ENCODE data around the gene GCN1. TPM values are rescaled to one million over a fixed set of nuclear protein-coding genes. Genes with fewer than 3 reads are reported as not detected.

GCN1 gene
- total RNA-seq, 1 donor from 2014 or later, result 123 TPM

- Histone ChIP-seq H3K4me2 (ENCODE audit: low read length) (no peak overlapping the region), H3K4me1 (ENCODE audit: insufficient read depth, low read length) (no peaks in the 10 kb centered on the region), H3K36me3 (ENCODE audit: insufficient read depth, low read length) (peaks cover 64% of the 10 kb centered on the region), H3K9ac (ENCODE audit: low read length) (no peak overlapping the region), H3K79me2 (ENCODE audit: insufficient read depth, low read length) (peaks cover 30% of the 10 kb centered on the region), H4K20me1 (ENCODE audit: insufficient read depth, low read length) (peaks cover 52% of the 10 kb centered on the region), H2AFZ (ENCODE audit: low read depth, low read length) (no peak overlapping the region), H3K9me3 (ENCODE audit: insufficient read depth, low read depth, low read length) (no peaks in the 10 kb centered on the region), H3K27me3 (ENCODE audit: insufficient read depth, low read length) (no peaks in the 10 kb centered on the region), H3K4me3 (ENCODE audit: insufficient read depth, low read depth, low read length) (no peak overlapping the region), H3K27ac (ENCODE audit: low read depth, low read length) (no peak overlapping the region)
- Mint-ChIP-seq H3K27me3 (ENCODE audit: low read depth, unreplicated experiment) (no peaks in the 10 kb centered on the region), H3K9me3 (ENCODE audit: unreplicated experiment) (no peaks in the 10 kb centered on the region), H3K27ac (ENCODE audit: unreplicated experiment) (no peak overlapping the region), H3K4me1 (ENCODE audit: low read depth, unreplicated experiment) (no peaks in the 10 kb centered on the region), H3K36me3 (ENCODE audit: low read depth, unreplicated experiment) (peaks cover 36% of the 10 kb centered on the region), H3K4me3 (ENCODE audit: unreplicated experiment) (no peak overlapping the region)
- no peak for DNase-seq (ENCODE audit: low read depth)
- TF ChIP-seq CTCF (IDR thresholded peaks at IDR 0.05; ENCODE audit: insufficient read depth, low read depth, low read length) (no peak), EZH2 (IDR thresholded peaks at IDR 0.05; ENCODE audit: insufficient read depth, low read length) (no peak)
- FAIRE-seq, result no peak
Observed at GRCh38 chr12:120175537-120175936, 19.0 kb downstream of the GCN1 start.

- no peak for DNase-seq (ENCODE audit: low read depth)
- Mint-ChIP-seq H3K4me1 (ENCODE audit: low read depth, unreplicated experiment) (no peaks in the 10 kb centered on the region), H3K27me3 (ENCODE audit: low read depth, unreplicated experiment) (no peaks in the 10 kb centered on the region), H3K36me3 (ENCODE audit: low read depth, unreplicated experiment) (peaks cover 38% of the 10 kb centered on the region), H3K9me3 (ENCODE audit: unreplicated experiment) (no peaks in the 10 kb centered on the region), H3K27ac (ENCODE audit: unreplicated experiment) (no peak overlapping the region), H3K4me3 (ENCODE audit: unreplicated experiment) (no peak overlapping the region)
- H3K4me3 ChIP-seq (ENCODE audit: insufficient read depth, low read depth, low read length), result no peak overlapping the region
- no peaks in the 10 kb centered on the region for H3K27me3 ChIP-seq (ENCODE audit: insufficient read depth, low read length)
- no peak overlapping the region for H3K4me2 ChIP-seq (ENCODE audit: low read length)
- H3K27ac ChIP-seq (ENCODE audit: low read depth, low read length), result no peak overlapping the region
- no peaks in the 10 kb centered on the region for H3K4me1 ChIP-seq (ENCODE audit: insufficient read depth, low read length)
- TF ChIP-seq EZH2 (IDR thresholded peaks at IDR 0.05; ENCODE audit: insufficient read depth, low read length) (no peak), CTCF (IDR thresholded peaks at IDR 0.05; ENCODE audit: insufficient read depth, low read depth, low read length) (no peak)
- peaks cover 50% of the 10 kb centered on the region for H4K20me1 ChIP-seq (ENCODE audit: insufficient read depth, low read length)
- H3K36me3 ChIP-seq (ENCODE audit: insufficient read depth, low read length), result peaks cover 69% of the 10 kb centered on the region
- no peak for FAIRE-seq
- H3K9me3 ChIP-seq (ENCODE audit: insufficient read depth, low read depth, low read length), result no peaks in the 10 kb centered on the region
- no peak overlapping the region for H3K9ac ChIP-seq (ENCODE audit: low read length)
- no peak overlapping the region for H2AFZ ChIP-seq (ENCODE audit: low read depth, low read length)
- H3K79me2 ChIP-seq (ENCODE audit: insufficient read depth, low read length), result peaks cover 28% of the 10 kb centered on the region
Observed at GRCh38 chr12:120175062-120175461, 19.5 kb downstream of the GCN1 start.

- Mint-ChIP-seq H3K4me1 (ENCODE audit: low read depth, unreplicated experiment) (no peaks in the 10 kb centered on the region), H3K36me3 (ENCODE audit: low read depth, unreplicated experiment) (peaks cover 27% of the 10 kb centered on the region), H3K9me3 (ENCODE audit: unreplicated experiment) (no peaks in the 10 kb centered on the region), H3K27me3 (ENCODE audit: low read depth, unreplicated experiment) (no peaks in the 10 kb centered on the region), H3K27ac (ENCODE audit: unreplicated experiment) (no peak overlapping the region), H3K4me3 (ENCODE audit: unreplicated experiment) (no peak overlapping the region)
- H3K36me3 ChIP-seq (ENCODE audit: insufficient read depth, low read length), result peaks cover 63% of the 10 kb centered on the region
- H4K20me1 ChIP-seq (ENCODE audit: insufficient read depth, low read length), result peaks cover 39% of the 10 kb centered on the region
- H3K9me3 ChIP-seq (ENCODE audit: insufficient read depth, low read depth, low read length), result no peaks in the 10 kb centered on the region
- TF ChIP-seq EZH2 (IDR thresholded peaks at IDR 0.05; ENCODE audit: insufficient read depth, low read length) (no peak), CTCF (IDR thresholded peaks at IDR 0.05; ENCODE audit: insufficient read depth, low read depth, low read length) (no peak)
- H3K9ac ChIP-seq (ENCODE audit: low read length), result no peak overlapping the region
- FAIRE-seq (no peak), DNase-seq (ENCODE audit: low read depth) (no peak)
- no peak overlapping the region for H3K27ac ChIP-seq (ENCODE audit: low read depth, low read length)
- no peaks in the 10 kb centered on the region for H3K27me3 ChIP-seq (ENCODE audit: insufficient read depth, low read length)
- no peak overlapping the region for H3K4me3 ChIP-seq (ENCODE audit: insufficient read depth, low read depth, low read length)
- H2AFZ ChIP-seq (ENCODE audit: low read depth, low read length), result no peak overlapping the region
- H3K79me2 ChIP-seq (ENCODE audit: insufficient read depth, low read length), result peaks cover 10% of the 10 kb centered on the region
- H3K4me1 ChIP-seq (ENCODE audit: insufficient read depth, low read length), result peaks cover 4% of the 10 kb centered on the region
- no peak overlapping the region for H3K4me2 ChIP-seq (ENCODE audit: low read length)
Observed at GRCh38 chr12:120172053-120172452, 22.5 kb downstream of the GCN1 start.
